Loucy (cell line): Measurements from ENCODE around the gene RALGAPA1.

ENCODE experiments used
- H2AFZ ChIP-seq: fragments of 200-600 bp; sonication (generic); 2 replicates; pipeline ENCODE4 v1.6.0; 2016; ENCODE audit warnings: antibody characterized with exemption, mild to moderate bottlenecking, low read length, moderate library complexity
- H3F3A ChIP-seq: fragments of 200-600 bp; 2 replicates; pipeline ENCODE4 v1.6.0; 2016; ENCODE audit warnings: antibody characterized with exemption, low read depth, mild to moderate bottlenecking
- H3K27me3 ChIP-seq: fragments of 200-600 bp; sonication (generic); 2 replicates; pipeline ENCODE4 v1.6.1; 2014; ENCODE audit warnings: low read length, mild to moderate bottlenecking; ENCODE audit not compliant: insufficient read depth, poor library complexity, severe bottlenecking
- H3K36me3 ChIP-seq: fragments of 200-600 bp; sonication (generic); 2 replicates; pipeline ENCODE4 v1.6.1; 2016; ENCODE audit warnings: low read length; ENCODE audit not compliant: insufficient read depth
- H3K4me1 ChIP-seq: fragments of 200-600 bp; sonication (generic); 2 replicates; pipeline ENCODE4 v1.5.1; 2014; ENCODE audit warnings: low read length, mild to moderate bottlenecking; ENCODE audit not compliant: insufficient read depth, poor library complexity, severe bottlenecking
- H3K4me2 ChIP-seq: fragments of 200-600 bp; sonication (generic); 2 replicates; pipeline ENCODE4 v1.6.0; 2014; ENCODE audit warnings: antibody characterized with exemption, low read length, low read depth, mild to moderate bottlenecking; ENCODE audit not compliant: poor library complexity, severe bottlenecking
- H3K4me3 ChIP-seq: fragments of 200-600 bp; sonication (generic); 2 replicates; pipeline ENCODE4 v1.5.1; 2014; ENCODE audit warnings: low read length, mild to moderate bottlenecking, mixed read lengths; ENCODE audit not compliant: poor library complexity, severe bottlenecking
- H3K79me2 ChIP-seq: fragments of 200-600 bp; sonication (generic); 2 replicates; pipeline ENCODE4 v1.6.1; 2014; ENCODE audit warnings: low read length; ENCODE audit not compliant: insufficient read depth
- H3K9ac ChIP-seq: fragments of 200-600 bp; sonication (generic); 2 replicates; pipeline ENCODE4 v1.6.0; 2014; ENCODE audit warnings: mild to moderate bottlenecking, low read depth, low read length, moderate library complexity; ENCODE audit not compliant: poor library complexity, severe bottlenecking
- H3K9me2 ChIP-seq: fragments of 200-600 bp; sonication (generic); replicated peaks from 2 replicates; pipeline ENCODE4 v1.6.1; 2016; ENCODE audit warnings: low read depth, low read length, mixed read lengths
- H3K9me3 ChIP-seq: fragments of 200-600 bp; sonication (generic); 2 replicates; pipeline ENCODE4 v1.6.1; 2014; ENCODE audit warnings: mild to moderate bottlenecking, antibody characterized with exemption, low read length, low read depth; ENCODE audit not compliant: insufficient read depth
- H4K20me1 ChIP-seq: fragments of 200-600 bp; sonication (generic); 2 replicates; pipeline ENCODE4 v1.6.0; 2014; ENCODE audit warnings: antibody characterized with exemption, low read length, mild to moderate bottlenecking; ENCODE audit not compliant: insufficient read depth, poor library complexity, severe bottlenecking
- EZH2phosphoT487 ChIP-seq: fragments of 200-600 bp; IDR thresholded peaks from 2 replicates; pipeline ENCODE4 v1.6.1; 2018; ENCODE audit warnings: antibody characterized with exemption, mild to moderate bottlenecking, moderate library complexity, borderline replicate concordance
- TF ChIP-seq, protein P1 (sequence below): fragments of 200-600 bp; sonication (generic); conservative IDR thresholded peaks from 2 replicates; pipeline ENCODE4 v1.5.1; 2014; ENCODE audit warnings: mild to moderate bottlenecking, antibody characterized with exemption, low read length

Gene RALGAPA1

GRCh38 chr14:35519986-35520385, 289.1 kb downstream of the RALGAPA1 start:
- H3K27me3 ChIP-seq: no peaks in the 10 kb centered on the region
- H3K9ac ChIP-seq: no peak overlapping the region
- no peak overlapping the region for H2AFZ ChIP-seq
- no peaks in the 10 kb centered on the region for H4K20me1 ChIP-seq
- no peak overlapping the region for H3K4me3 ChIP-seq
- H3K36me3 ChIP-seq: no peaks in the 10 kb centered on the region
- H3K9me3 ChIP-seq: no peaks in the 10 kb centered on the region
- H3K79me2 ChIP-seq: no peaks in the 10 kb centered on the region
- peaks cover 2% of the 10 kb centered on the region for H3K4me1 ChIP-seq
- no peak for TF ChIP-seq EZH2phosphoT487
- TF ChIP-seq, protein P1, sequence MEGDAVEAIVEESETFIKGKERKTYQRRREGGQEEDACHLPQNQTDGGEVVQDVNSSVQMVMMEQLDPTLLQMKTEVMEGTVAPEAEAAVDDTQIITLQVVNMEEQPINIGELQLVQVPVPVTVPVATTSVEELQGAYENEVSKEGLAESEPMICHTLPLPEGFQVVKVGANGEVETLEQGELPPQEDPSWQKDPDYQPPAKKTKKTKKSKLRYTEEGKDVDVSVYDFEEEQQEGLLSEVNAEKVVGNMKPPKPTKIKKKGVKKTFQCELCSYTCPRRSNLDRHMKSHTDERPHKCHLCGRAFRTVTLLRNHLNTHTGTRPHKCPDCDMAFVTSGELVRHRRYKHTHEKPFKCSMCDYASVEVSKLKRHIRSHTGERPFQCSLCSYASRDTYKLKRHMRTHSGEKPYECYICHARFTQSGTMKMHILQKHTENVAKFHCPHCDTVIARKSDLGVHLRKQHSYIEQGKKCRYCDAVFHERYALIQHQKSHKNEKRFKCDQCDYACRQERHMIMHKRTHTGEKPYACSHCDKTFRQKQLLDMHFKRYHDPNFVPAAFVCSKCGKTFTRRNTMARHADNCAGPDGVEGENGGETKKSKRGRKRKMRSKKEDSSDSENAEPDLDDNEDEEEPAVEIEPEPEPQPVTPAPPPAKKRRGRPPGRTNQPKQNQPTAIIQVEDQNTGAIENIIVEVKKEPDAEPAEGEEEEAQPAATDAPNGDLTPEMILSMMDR: no peak
- no peaks in the 10 kb centered on the region for H3F3A ChIP-seq
- H3K4me2 ChIP-seq: no peak overlapping the region
- no peaks in the 10 kb centered on the region for H3K9me2 ChIP-seq

DNA sequence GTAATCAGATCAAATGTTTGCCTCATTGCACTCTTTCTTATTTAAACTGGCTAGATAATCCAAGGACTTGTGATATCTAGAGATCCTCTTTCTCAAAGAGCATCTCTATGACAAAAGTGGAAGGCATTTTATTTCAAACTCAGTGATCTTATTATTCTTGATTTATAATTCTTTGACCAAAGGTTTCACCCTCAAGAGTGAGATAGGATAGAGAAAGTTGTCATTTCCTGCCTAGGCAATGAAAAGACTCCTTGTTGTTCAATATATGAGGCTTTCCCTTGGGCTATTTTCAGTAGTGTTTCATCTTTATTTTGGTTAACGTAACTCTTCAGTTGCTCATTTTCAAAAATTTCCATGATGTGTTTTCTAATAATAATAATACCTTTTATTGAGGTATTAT, 293.2 kb downstream of the RALGAPA1 start:
- Histone ChIP-seq H2AFZ (no peak overlapping the region), H3F3A (no peaks in the 10 kb centered on the region), H3K36me3 (no peaks in the 10 kb centered on the region), H3K4me2 (no peak overlapping the region), H3K9me3 (no peaks in the 10 kb centered on the region), H3K79me2 (no peaks in the 10 kb centered on the region), H3K4me3 (no peak overlapping the region), H3K4me1 (peaks cover 2% of the 10 kb centered on the region), H3K9ac (no peak overlapping the region), H3K27me3 (no peaks in the 10 kb centered on the region), H3K9me2 (no peaks in the 10 kb centered on the region), H4K20me1 (no peaks in the 10 kb centered on the region)
- TF ChIP-seq, protein P1: no peak
- TF ChIP-seq EZH2phosphoT487: no peak

DNA sequence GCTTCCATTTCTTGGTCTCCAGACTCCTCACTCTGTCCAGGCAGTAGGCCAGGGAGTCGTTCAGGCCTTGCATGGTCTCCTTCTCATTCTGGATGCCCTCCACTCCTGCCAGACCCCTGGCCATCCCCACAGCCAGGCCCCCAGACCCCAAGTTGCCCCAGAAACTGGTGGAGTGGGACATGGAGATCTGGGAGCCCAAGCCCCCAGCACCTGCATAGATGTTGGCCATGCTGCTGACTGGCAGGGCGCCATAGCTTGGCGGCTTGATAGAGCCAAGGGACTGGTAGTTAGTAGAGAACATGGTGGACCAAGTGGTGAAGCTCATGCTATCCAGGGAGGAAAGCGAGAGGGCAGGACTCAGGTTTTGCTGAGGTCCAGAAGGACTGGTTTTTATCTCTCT, 296.3 kb downstream of the RALGAPA1 start:
- Histone ChIP-seq H3K79me2 (no peaks in the 10 kb centered on the region), H2AFZ (no peak overlapping the region), H3K9me3 (no peaks in the 10 kb centered on the region), H3F3A (no peaks in the 10 kb centered on the region), H3K9me2 (no peaks in the 10 kb centered on the region), H3K4me3 (no peak overlapping the region), H3K27me3 (no peaks in the 10 kb centered on the region), H3K36me3 (no peaks in the 10 kb centered on the region), H3K4me1 (no peaks in the 10 kb centered on the region), H3K4me2 (no peak overlapping the region), H3K9ac (no peak overlapping the region), H4K20me1 (no peaks in the 10 kb centered on the region)
- TF ChIP-seq, protein P1: no peak
- no peak for TF ChIP-seq EZH2phosphoT487
